Inferior parietal cortex (tissue), 1 donor: ENCODE data around the gene RYR3.

Source experiments
- DNase-seq: peaks from one replicate; pipeline ENCODE4 v3.0.0-alpha.2; 2016; ENCODE audit errors: extremely low spot score

Gene RYR3

GRCh38 chr15:33310481-33311311 is at the start of gene RYR3:
RYR3 (plus strand) TSS chr15:33310967; CDS start chr15:33311046, 79 bp downstream.
- DNase-seq: no peak

DNA sequence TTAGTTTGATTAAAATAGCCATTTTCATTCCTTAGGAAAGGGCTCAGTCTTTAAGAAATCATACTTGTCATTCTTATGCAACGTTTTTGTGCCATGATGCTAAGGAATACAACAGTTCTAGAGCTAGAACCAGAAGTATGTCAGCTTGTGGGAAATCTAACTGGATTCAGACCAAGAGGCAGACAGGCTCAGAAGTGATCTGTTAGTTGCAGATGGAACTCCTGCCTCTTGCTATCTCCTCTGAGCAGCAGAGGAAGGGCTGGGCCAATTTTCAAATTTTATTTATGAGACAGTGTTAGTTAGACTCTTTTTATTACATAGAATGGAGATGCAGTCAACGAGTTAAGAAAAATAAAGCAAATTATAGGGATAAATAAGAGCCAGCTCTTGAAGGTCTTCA is 48.5 kb upstream of the RYR3 start:
- DNase-seq: peak; percentile 26

GRCh38 chr15:33277689-33278088 is 33.1 kb upstream of the RYR3 start:
- no peak for DNase-seq

- no peak for DNase-seq
These were observed 31.8 kb upstream of the RYR3 start for GRCh38 chr15:33278816-33279612.

DNA sequence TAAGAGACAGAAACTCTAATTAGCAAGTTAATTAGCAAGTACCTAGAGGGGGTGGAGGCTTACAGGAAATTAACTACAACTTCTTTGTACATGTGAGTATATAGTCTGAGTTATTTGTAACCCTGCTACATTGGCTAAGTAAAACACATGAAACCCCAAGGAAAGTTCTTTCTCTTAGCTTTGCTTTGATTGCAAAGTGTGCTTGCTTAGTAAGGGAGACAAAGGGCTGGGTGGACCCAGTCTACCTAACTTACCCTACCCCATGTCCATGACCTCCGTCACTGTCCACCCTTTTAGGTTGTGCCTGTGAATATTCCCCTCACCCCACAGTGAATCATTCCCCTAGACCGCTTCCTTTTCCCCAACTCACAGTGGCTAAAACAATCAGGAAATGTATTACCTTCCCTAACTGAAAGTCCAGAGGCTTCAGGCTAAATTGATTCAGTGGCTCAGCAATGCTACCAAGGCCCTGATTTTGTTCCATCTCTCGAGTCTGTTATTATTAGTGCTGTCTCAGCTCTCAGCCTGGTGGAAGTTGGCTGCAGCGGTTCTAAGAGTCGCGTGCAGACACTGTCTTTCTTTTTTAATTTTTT is 31.1 kb upstream of the RYR3 start:
- DNase-seq: no peak

- DNase-seq: no peak
These were observed 28.3 kb upstream of the RYR3 start for GRCh38 chr15:33282226-33283020.

GRCh38 chr15:33283576-33283975 is 27.2 kb upstream of the RYR3 start:
- no peak for DNase-seq

DNA sequence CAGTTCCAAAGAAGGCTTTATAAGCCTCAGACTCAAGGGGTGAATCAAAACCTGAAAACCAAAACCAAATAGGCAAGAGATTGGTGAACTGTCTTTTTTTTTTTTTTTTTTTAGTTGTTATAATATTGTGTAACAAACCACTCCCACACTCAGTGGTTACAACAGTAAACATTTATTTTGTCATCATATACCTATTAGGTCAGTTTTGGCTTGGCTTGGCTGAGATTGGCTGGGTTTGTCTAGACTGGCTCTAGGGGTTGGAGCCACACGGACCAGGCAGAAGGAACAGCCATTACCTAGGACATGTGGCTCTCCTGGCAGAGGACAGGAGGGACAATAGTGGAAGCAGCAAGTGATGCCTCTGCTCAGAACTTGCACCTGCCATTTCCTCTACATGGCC is 26.4 kb upstream of the RYR3 start:
- no peak for DNase-seq

DNA sequence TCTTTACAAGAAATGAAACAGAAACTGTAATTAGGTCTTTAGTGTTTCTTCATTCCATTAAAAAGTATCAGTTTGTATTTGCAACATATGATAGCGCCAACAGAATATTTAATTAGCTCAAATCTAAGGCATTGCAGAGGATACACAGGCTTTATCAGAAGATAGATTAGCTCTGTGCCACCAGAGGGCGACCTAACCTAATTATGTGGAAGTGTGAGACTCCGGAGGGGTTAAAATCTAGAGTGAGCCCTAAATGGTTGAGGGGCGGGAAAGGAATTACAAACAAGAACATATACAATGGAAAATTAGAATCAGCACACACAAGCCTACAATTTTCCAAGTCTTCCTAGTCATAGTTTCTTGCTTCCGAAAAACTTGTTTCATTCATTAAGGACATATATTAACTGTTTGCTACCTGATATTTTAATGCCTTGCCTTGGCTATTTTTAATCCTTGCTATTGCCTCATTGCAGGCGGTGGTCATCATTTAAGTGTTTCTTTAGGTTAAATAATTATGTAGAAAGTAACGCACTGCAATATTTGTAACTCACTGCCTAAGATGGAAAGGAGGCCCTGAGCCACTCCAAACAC is 18.0 kb upstream of the RYR3 start:
- peak; percentile 86 for DNase-seq

DNA sequence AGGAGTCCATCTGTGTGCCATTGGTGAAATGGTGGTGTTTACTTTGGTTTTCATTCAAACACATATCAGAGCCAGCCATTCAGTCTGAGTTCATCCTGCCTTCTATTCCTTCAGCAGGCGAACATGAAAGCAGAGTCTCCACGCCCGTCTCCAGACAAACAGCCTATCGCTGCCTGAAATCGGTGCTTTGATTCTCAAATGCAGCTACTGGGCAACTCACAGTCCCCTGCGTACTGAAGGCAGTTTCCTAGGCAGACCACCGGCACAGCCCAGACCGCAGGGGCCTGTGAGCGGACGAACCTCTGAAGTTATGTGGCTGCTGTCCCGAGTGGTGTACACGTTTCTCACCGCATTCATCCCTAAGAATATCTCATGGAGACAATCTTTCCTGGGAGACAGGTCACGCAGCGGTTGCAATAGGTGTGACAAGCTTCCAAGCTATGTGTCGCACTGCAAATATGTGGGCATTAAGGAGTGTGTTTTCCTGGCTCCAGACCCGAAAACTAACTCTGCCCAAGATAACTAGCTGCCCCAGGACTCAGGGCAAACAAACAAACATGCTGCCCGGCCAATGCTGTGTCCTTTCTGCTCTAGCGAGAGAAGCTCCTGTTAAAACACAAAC is 16.9 kb upstream of the RYR3 start:
- no peak for DNase-seq

DNA sequence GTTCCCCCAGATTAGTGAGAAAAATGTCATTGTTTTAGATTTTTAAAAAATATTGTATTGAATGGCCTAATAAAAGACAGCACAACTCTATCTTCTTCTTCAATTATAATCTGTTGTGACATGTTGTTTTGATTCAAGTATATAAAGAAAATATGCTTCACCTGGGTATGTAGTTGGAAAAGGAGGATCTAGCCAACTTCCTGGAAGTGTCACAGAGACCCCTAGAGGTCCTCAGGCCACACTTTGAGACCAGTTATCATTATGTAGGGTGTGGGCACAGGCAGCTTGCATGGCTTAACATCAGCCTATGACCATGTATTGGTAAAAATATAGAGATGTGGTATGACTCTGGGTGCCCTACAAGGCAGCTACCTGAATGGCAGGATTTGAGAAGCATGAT is 14.7 kb upstream of the RYR3 start:
- DNase-seq: no peak

DNA sequence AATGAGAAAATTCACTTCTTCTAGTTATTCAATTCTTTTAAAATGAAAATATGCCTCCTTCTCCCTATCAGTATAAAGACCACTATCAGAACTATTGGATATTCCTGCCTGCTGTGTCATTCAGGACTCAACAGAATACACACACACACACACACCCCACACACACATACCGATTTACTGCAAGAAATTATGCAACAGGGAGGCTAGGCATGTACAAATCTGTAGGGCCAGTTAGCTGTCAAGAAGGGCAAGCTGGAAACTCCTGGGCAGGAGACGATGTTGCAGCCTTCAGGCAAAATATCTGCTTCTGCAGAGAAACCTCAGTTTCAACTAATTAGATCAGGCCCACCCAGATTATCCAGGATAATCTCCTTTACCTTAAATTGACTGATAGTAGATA is 13.9 kb upstream of the RYR3 start:
- no peak for DNase-seq

DNA sequence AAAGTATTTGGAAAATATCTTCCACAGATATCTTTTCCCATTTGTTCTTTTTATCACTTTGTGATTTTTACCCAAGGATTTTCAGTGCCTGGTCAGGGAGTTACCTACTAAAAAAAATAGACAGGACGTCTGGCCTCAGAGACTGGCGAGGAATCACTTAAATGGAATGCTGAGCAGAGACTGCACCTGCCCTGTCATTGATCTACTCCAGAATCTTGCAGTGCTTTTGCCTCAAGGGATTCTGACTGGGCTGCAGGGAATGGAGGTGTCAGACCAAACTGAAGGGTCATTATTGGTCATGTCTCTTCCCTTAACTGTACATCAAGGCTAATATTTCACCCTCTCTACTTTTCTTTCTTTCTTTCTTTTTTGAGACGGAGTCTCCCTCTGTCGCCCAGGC is 12.1 kb upstream of the RYR3 start:
- no peak for DNase-seq

GRCh38 chr15:33304924-33305323 is 5.8 kb upstream of the RYR3 start:
- no peak for DNase-seq

- DNase-seq: peak; percentile 39
These were observed 1.0 kb upstream of the RYR3 start for GRCh38 chr15:33309602-33310276.

- DNase-seq: no peak
These were observed 675 bp downstream of the RYR3 start for GRCh38 chr15:33311312-33311971.

DNA sequence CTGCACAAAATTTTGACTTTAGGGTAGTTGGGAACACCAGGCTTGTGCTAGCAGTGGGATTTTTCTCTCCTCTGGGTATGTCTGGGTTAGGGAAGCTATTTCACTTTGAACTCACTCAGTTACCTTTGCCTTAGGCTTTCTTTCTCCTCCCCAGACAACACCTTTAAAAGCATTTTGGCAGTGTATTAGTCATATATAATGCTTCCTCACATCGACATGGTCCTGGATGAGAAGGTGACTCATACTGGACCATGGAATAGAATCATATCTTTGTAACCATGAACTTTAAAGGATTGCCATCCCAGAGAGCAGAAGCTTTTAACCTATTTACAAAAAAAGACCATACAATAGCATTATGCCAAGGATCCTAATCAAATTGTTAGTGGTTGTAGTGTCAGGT is 2.7 kb downstream of the RYR3 start:
- no peak for DNase-seq

- no peak for DNase-seq
These were observed 3.3 kb downstream of the RYR3 start for GRCh38 chr15:33314069-33314468.

GRCh38 chr15:33315044-33315443 is 4.3 kb downstream of the RYR3 start:
- no peak for DNase-seq

- no peak for DNase-seq
These were observed 7.1 kb downstream of the RYR3 start for GRCh38 chr15:33317896-33318295.
